HG02798 (cell line): ENCODE data around the gene DNMT3A.
A peak's percentile ranks its signal among the peaks of the same experiment; 100 is the strongest.
"Not testable (repeated sequence)": the region's sequence is repeated elsewhere in the genome, so short reads cannot be mapped to it uniquely, and the experiment has no call there.

Experiments used
- ATAC-seq: cut with Tn5 transposase; IDR thresholded peaks from one replicate; pipeline ENCODE4 v1.9.1; 2021; ENCODE audit warnings: mild to moderate bottlenecking; ENCODE audit not compliant: unreplicated experiment, poor library complexity

DNMT3A gene

GRCh38 chr2:25222477-25223121 lies 119.1 kb downstream of the DNMT3A start:
- ATAC-seq = no peak

- no peak for ATAC-seq
These were observed 120.1 kb downstream of the DNMT3A start for GRCh38 chr2:25221579-25221978.

GRCh38 chr2:25220313-25220712 lies 121.4 kb downstream of the DNMT3A start:
- ATAC-seq = no peak

GRCh38 chr2:25219621-25220020 lies 122.1 kb downstream of the DNMT3A start:
- no peak for ATAC-seq

GRCh38 chr2:25218100-25218499 lies 123.6 kb downstream of the DNMT3A start:
- ATAC-seq = no peak

GRCh38 chr2:25215948-25216679 lies 125.6 kb downstream of the DNMT3A start:
- ATAC-seq = peak; percentile 81

GRCh38 chr2:25215232-25215631 lies 126.5 kb downstream of the DNMT3A start:
- no peak for ATAC-seq

- ATAC-seq = no peak
These were observed 128.5 kb downstream of the DNMT3A start for GRCh38 chr2:25213229-25213628.

- ATAC-seq = not testable (repeated sequence)
These were observed 130.8 kb downstream of the DNMT3A start for GRCh38 chr2:25210923-25211322.

GRCh38 chr2:25207078-25207545 lies 134.6 kb downstream of the DNMT3A start:
- no peak for ATAC-seq

GRCh38 chr2:25204190-25204838 lies 137.4 kb downstream of the DNMT3A start:
- peak; percentile 64 for ATAC-seq

GRCh38 chr2:25202275-25202674 lies 139.4 kb downstream of the DNMT3A start:
- ATAC-seq = no peak

GRCh38 chr2:25201794-25202193 lies 139.9 kb downstream of the DNMT3A start:
- no peak for ATAC-seq

- no peak for ATAC-seq
These were observed 140.5 kb downstream of the DNMT3A start for GRCh38 chr2:25201265-25201664.

- no peak for ATAC-seq
These were observed 143.1 kb downstream of the DNMT3A start for GRCh38 chr2:25198576-25198975.

- no peak for ATAC-seq
These were observed 143.6 kb downstream of the DNMT3A start for GRCh38 chr2:25198209-25198525.

- ATAC-seq = no peak
These were observed 144.2 kb downstream of the DNMT3A start for GRCh38 chr2:25197336-25198208.

- ATAC-seq = no peak
These were observed 147.1 kb downstream of the DNMT3A start for GRCh38 chr2:25194576-25195122.

GRCh38 chr2:25190536-25190935 lies 151.2 kb downstream of the DNMT3A start:
- ATAC-seq = no peak

- ATAC-seq = no peak
These were observed 153.3 kb downstream of the DNMT3A start for GRCh38 chr2:25188405-25188804.
